BE2C (cell line): Measurements from ENCODE around the gene KIF16B.

Experiments
- DNase-seq: peaks from one replicate; pipeline ENCODE4 v3.0.0-alpha.2; 2020
- H3K27me3 ChIP-seq: fragments of 250-450 bp; sonication (Bioruptor Pico); 2 replicates; pipeline ENCODE4 v1.5.1; 2020; ENCODE audit warnings: mild to moderate bottlenecking
- H3K36me3 ChIP-seq: fragments of 250-450 bp; sonication (Bioruptor Pico); 2 replicates; pipeline ENCODE4 v1.5.1; 2020; ENCODE audit warnings: mild to moderate bottlenecking
- H3K4me1 ChIP-seq: fragments of 250-450 bp; sonication (Bioruptor Pico); 2 replicates; pipeline ENCODE4 v1.5.1; 2020
- H3K4me3 ChIP-seq: 2 replicates; pipeline ENCODE4 v1.5.1; 2011; ENCODE audit warnings: low read depth, low read length
- H3K9me3 ChIP-seq: fragments of 250-450 bp; sonication (Bioruptor Pico); 2 replicates; pipeline ENCODE4 v1.5.1; 2020
- TF ChIP-seq, protein P1 (sequence below): IDR thresholded peaks from 2 replicates; pipeline ENCODE4 v1.5.1; 2012; ENCODE audit warnings: mild to moderate bottlenecking, low read depth, low read length

KIF16B gene

DNA sequence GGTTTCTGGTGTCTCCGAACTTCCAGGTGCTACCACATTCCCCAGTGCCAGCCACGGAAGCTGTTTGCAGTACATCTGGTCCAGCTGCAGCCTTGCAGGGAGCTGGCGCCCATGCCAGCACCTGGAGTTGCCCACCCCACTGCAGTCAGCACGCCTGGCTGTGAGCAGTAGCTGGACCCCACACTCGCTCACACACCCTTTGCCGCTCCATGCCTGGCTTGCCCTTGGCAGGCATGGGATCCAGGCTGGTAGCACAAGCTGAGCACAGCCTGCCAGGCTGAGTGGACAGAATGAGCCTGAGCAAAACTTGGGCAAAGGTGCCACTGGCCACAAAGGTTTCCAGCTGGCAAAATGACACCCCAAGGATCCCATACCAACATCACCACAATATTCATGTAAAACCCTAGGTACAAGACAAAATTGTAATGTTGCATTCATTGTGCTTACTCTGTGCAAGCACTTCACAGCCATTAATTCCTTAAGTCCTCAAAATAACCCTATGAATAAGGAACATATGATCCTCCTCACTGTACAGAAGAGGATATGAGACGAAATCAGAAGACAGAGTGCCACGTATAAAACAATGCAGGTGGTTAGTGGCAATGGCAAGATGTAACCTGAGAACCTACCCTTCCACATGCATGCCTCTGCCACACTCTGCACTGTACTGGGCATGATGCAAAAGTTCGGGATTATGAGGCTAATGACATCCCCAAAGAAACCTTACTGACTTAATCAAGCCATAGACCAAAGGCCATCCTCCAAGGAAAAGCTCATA lies 18.3 kb downstream of the KIF16B start:
- DNase-seq = no peak
- TF ChIP-seq, protein P1, sequence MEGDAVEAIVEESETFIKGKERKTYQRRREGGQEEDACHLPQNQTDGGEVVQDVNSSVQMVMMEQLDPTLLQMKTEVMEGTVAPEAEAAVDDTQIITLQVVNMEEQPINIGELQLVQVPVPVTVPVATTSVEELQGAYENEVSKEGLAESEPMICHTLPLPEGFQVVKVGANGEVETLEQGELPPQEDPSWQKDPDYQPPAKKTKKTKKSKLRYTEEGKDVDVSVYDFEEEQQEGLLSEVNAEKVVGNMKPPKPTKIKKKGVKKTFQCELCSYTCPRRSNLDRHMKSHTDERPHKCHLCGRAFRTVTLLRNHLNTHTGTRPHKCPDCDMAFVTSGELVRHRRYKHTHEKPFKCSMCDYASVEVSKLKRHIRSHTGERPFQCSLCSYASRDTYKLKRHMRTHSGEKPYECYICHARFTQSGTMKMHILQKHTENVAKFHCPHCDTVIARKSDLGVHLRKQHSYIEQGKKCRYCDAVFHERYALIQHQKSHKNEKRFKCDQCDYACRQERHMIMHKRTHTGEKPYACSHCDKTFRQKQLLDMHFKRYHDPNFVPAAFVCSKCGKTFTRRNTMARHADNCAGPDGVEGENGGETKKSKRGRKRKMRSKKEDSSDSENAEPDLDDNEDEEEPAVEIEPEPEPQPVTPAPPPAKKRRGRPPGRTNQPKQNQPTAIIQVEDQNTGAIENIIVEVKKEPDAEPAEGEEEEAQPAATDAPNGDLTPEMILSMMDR = no peak
- no peak overlapping the region for H3K4me3 ChIP-seq
- H3K36me3 ChIP-seq = no peaks in the 10 kb centered on the region
- no peaks in the 10 kb centered on the region for H3K4me1 ChIP-seq
- no peaks in the 10 kb centered on the region for H3K9me3 ChIP-seq
- no peaks in the 10 kb centered on the region for H3K27me3 ChIP-seq

DNA sequence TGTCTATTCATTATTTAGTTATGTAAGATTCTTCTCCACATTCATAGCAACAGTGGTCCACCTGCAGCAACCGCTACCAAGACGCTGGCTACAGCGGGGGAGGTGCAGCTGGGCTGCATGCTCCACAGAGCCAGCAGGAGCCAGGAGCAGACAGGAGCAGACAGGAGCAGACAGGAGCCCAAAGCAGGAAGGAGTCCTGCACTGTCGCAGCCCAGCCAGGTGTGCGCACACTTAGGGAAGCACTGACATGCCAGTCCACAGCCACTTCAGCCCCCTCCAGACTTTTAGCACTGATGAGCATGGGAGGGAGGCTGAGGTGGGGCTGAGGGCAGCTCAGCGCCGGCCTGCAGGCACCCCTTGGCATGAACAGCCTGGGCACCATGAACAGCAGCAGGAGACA lies 19.6 kb downstream of the KIF16B start:
- Histone ChIP-seq H3K4me3 (no peak overlapping the region), H3K36me3 (no peaks in the 10 kb centered on the region), H3K9me3 (no peaks in the 10 kb centered on the region), H3K4me1 (no peaks in the 10 kb centered on the region), H3K27me3 (no peaks in the 10 kb centered on the region)
- no peak for DNase-seq
- TF ChIP-seq, protein P1 = no peak

DNA sequence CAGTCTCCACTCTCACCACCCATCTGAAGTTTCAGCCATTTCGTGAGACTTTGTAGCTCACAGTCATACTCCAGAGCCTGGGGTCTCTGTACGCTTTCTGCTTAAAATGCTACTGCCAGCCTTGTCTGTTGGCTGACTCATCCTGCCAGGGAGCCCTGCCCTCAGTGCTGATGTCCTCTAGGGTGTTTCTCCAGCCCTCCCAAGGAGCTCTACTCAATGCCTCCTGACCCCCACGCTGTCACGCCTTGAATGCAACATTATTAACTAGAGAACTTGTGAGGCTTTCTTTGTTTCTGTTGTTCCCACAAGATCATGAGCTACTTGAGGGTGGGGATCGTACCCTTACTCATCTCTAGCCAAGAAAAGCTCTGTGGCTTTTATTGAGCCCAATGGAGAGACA lies 20.1 kb downstream of the KIF16B start:
- TF ChIP-seq, protein P1 = no peak
- H3K36me3 ChIP-seq = no peaks in the 10 kb centered on the region
- no peak for DNase-seq

DNA sequence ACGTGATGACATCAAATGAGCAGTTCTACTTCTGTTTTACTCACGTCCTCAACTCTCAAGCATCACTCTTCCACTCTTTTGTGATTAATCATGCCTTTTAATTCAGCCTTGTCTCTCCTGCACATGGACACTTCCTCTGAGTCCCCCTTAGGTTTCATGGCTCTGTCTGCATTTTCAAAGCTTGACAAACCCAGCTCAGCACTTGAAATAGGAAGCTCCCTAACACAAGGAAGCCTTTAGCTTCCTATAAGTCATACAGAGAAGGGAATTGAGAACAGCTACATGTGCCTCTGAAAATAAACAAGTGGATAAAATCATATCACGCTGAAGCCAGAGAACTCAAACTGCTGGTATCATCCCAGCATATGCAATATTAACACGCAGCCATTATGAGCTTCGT lies 21.2 kb downstream of the KIF16B start:
- Histone ChIP-seq H3K9me3 (no peaks in the 10 kb centered on the region), H3K4me1 (no peaks in the 10 kb centered on the region), H3K27me3 (no peaks in the 10 kb centered on the region), H3K36me3 (no peaks in the 10 kb centered on the region), H3K4me3 (no peak overlapping the region)
- no peak for DNase-seq
- TF ChIP-seq, protein P1 = no peak

More for the DNA sequence above, 20.1 kb downstream of the KIF16B start:
- Histone ChIP-seq H3K9me3 (no peaks in the 10 kb centered on the region), H3K4me1 (no peaks in the 10 kb centered on the region), H3K4me3 (no peak overlapping the region), H3K27me3 (no peaks in the 10 kb centered on the region)

DNA sequence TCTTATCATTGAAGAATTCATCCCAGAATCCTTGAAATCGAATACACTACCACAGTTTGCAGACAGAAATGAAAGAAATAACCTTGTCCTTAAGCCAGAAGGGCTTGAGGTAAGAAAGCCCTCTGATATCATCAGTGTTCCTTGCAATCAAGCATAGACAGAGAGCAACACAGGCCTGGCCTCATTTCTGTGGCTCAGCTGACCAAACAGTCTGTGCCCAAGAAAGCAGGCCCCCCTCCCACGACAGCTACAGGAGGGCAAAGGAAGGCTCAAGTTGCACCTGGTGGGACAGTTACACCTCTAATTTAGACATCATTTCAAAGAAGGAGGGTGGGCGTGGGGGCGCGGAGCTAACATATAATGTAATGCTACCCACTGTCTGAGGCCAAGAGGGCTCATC lies 21.6 kb downstream of the KIF16B start:
- Histone ChIP-seq H3K9me3 (no peaks in the 10 kb centered on the region), H3K27me3 (no peaks in the 10 kb centered on the region), H3K36me3 (no peaks in the 10 kb centered on the region), H3K4me1 (no peaks in the 10 kb centered on the region), H3K4me3 (no peak overlapping the region)
- no peak for DNase-seq
- TF ChIP-seq, protein P1 = no peak

DNA sequence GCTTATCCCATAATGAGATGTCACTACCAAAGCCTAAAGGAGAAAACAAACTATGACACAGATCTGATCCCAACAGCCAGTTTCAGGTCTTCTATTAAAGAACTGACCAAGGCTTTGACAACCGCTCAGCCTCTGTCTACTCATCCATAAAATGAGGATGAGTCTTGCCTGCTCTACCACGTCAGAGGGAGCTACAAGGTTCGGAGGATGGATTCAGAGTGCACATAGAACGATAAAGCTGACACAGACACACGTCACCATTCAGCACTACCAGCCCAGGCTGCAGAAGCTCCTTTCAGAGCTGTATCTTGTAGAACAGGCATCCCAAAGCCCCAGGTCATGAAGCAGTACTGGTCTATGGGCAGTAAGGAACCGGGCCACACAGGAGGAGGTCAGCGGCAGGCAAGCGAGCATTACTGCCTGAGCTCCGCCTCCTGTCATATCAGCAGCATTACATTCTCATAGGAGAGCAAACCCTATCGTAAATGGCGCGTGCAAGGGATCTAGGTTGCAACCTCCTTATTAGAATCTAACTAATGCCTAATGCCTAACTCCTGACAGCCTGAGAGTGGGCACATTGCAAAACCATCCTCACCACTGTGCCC lies 25.1 kb downstream of the KIF16B start:
- H3K4me3 ChIP-seq = no peak overlapping the region
- H3K9me3 ChIP-seq = no peaks in the 10 kb centered on the region
- H3K27me3 ChIP-seq = no peaks in the 10 kb centered on the region
- DNase-seq = no peak
- H3K4me1 ChIP-seq = no peaks in the 10 kb centered on the region
- no peaks in the 10 kb centered on the region for H3K36me3 ChIP-seq
- TF ChIP-seq, protein P1 = no peak
